H9 (cell line): ENCODE measurements around the gene ELMOD1. TPM values are rescaled to one million over a fixed set of nuclear protein-coding genes. Genes with fewer than 3 reads are reported as not detected.

Source experiments
- DNase-seq: peaks from one replicate; pipeline ENCODE4 v3.0.0-alpha.2; 2017
- H2AFZ ChIP-seq: one replicate; pipeline ENCODE4 v1.6.1; 2013; ENCODE audit warnings: mild to moderate bottlenecking, low read length, control low read depth, moderate library complexity
- H2AK5ac ChIP-seq: 2 replicates; pipeline ENCODE4 v1.6.1; 2013; ENCODE audit warnings: low read length, control low read depth, mixed read lengths; ENCODE audit not compliant: insufficient read length
- H2BK120ac ChIP-seq: one replicate; pipeline ENCODE4 v1.6.1; 2013; ENCODE audit warnings: low read depth, mild to moderate bottlenecking, low read length, control low read depth, inconsistent platforms; ENCODE audit not compliant: poor library complexity, severe bottlenecking
- H2BK12ac ChIP-seq: 2 replicates; pipeline ENCODE4 v1.6.1; 2013; ENCODE audit warnings: low read length, control low read depth, mixed read lengths, low read depth; ENCODE audit not compliant: insufficient read length
- H2BK15ac ChIP-seq: 2 replicates; pipeline ENCODE4 v1.6.1; 2013; ENCODE audit warnings: low read depth, low read length, control low read depth
- H2BK20ac ChIP-seq: one replicate; pipeline ENCODE4 v1.6.1; 2013; ENCODE audit warnings: low read depth, mild to moderate bottlenecking, low read length, control low read depth, inconsistent platforms; ENCODE audit not compliant: poor library complexity, severe bottlenecking
- H2BK5ac ChIP-seq: 2 replicates; pipeline ENCODE4 v1.6.1; 2013; ENCODE audit warnings: low read length, control low read depth, mixed read lengths; ENCODE audit not compliant: insufficient read length
- H3K14ac ChIP-seq: 2 replicates; pipeline ENCODE4 v1.6.1; 2013; ENCODE audit warnings: low read length, control low read depth; ENCODE audit not compliant: insufficient read depth
- H3K18ac ChIP-seq: 2 replicates; pipeline ENCODE4 v1.6.1; 2013; ENCODE audit warnings: low read depth, mild to moderate bottlenecking, mixed read lengths, low read length, control low read depth; ENCODE audit not compliant: insufficient read length
- H3K23ac ChIP-seq: 2 replicates; pipeline ENCODE4 v1.6.1; 2013; ENCODE audit warnings: low read length, control low read depth, mixed read lengths, low read depth; ENCODE audit not compliant: insufficient read length
- H3K23me2 ChIP-seq: 2 replicates; pipeline ENCODE4 v1.6.1; 2013; ENCODE audit warnings: low read depth, mild to moderate bottlenecking, mixed read lengths, low read length, control low read depth; ENCODE audit not compliant: insufficient read length, poor library complexity, severe bottlenecking
- H3K27ac ChIP-seq: 2 replicates; pipeline ENCODE4 v1.5.1; 2013; ENCODE audit warnings: low read length, control low read depth, mixed read lengths, low read depth; ENCODE audit not compliant: insufficient read length
- H3K27me3 ChIP-seq: 2 replicates; pipeline ENCODE4 v1.6.1; 2013; ENCODE audit warnings: low read length, control low read depth, inconsistent platforms; ENCODE audit not compliant: insufficient read depth
- H3K4ac ChIP-seq: 2 replicates; pipeline ENCODE4 v1.6.1; 2013; ENCODE audit warnings: low read depth, mild to moderate bottlenecking, control low read depth, inconsistent platforms, low read length, moderate library complexity
- H3K4me1 ChIP-seq: 2 replicates; pipeline ENCODE4 v1.6.1; 2013; ENCODE audit warnings: low read length, control low read depth, inconsistent platforms; ENCODE audit not compliant: insufficient read depth
- H3K4me2 ChIP-seq: 2 replicates; pipeline ENCODE4 v1.6.1; 2013; ENCODE audit warnings: low read length, control low read depth, mixed read lengths; ENCODE audit not compliant: insufficient read length, insufficient read depth
- H3K56ac ChIP-seq: 2 replicates; pipeline ENCODE4 v1.6.1; 2013; ENCODE audit warnings: low read depth, mild to moderate bottlenecking, mixed read lengths, low read length, control low read depth; ENCODE audit not compliant: insufficient read length
- H3K79me1 ChIP-seq: 2 replicates; pipeline ENCODE4 v1.6.1; 2013; ENCODE audit warnings: low read depth, mild to moderate bottlenecking, moderate library complexity, low read length, control low read depth, inconsistent platforms; ENCODE audit not compliant: insufficient read depth, poor library complexity, severe bottlenecking
- H3K79me2 ChIP-seq: 2 replicates; pipeline ENCODE4 v1.6.1; 2013; ENCODE audit warnings: low read length, control low read depth, inconsistent platforms; ENCODE audit not compliant: insufficient read depth
- H3K9ac ChIP-seq: 2 replicates; pipeline ENCODE4 v1.6.1; 2013; ENCODE audit warnings: low read length, control low read depth, mixed read lengths; ENCODE audit not compliant: insufficient read length; ENCODE audit errors: extremely low read depth
- H3K9me3 ChIP-seq: one replicate; pipeline ENCODE4 v1.6.1; 2013; ENCODE audit warnings: low read depth, low read length, inconsistent platforms; ENCODE audit not compliant: control insufficient read depth
- H3T11ph ChIP-seq: one replicate; pipeline ENCODE4 v1.6.1; 2013; ENCODE audit warnings: mild to moderate bottlenecking, low read length, control low read depth, inconsistent platforms
- H4K20me1 ChIP-seq: one replicate; pipeline ENCODE4 v1.6.1; 2013; ENCODE audit not compliant: control insufficient read depth, insufficient read length, insufficient read depth
- H4K5ac ChIP-seq: 2 replicates; pipeline ENCODE4 v1.6.1; 2013; ENCODE audit warnings: low read depth, mild to moderate bottlenecking, mixed read lengths, low read length, control low read depth; ENCODE audit not compliant: insufficient read length
- H4K8ac ChIP-seq: replicated peaks from 2 replicates; pipeline ENCODE4 v1.6.1; 2013; ENCODE audit warnings: low read length, control low read depth, mixed read lengths, low read depth; ENCODE audit not compliant: insufficient read length
- H4K91ac ChIP-seq: 2 replicates; pipeline ENCODE4 v1.6.1; 2013; ENCODE audit warnings: low read depth, mild to moderate bottlenecking, moderate library complexity, mixed read lengths, low read length, control low read depth; ENCODE audit not compliant: insufficient read length
- H3K27ac Mint-ChIP-seq, 3 experiments: 2 replicates in 2 of 3; 3 replicates in 1 of 3; pipeline ENCODE4 v1.8.0; 2020 to 2021; ENCODE audit warnings: mixed read lengths in 3 of 3, mild to moderate bottlenecking in 1 of 3, moderate library complexity in 1 of 3
- H3K27me3 Mint-ChIP-seq: 2 replicates; pipeline ENCODE4 v1.8.0; 2021; ENCODE audit warnings: low read depth, mild to moderate bottlenecking, moderate library complexity, mixed read lengths
- H3K36me3 Mint-ChIP-seq, 3 experiments: 2 replicates in 2 of 3; 3 replicates in 1 of 3; pipeline ENCODE4 v1.8.0; 2020 to 2021; ENCODE audit warnings: low read depth in 3 of 3, mixed read lengths in 3 of 3; ENCODE audit not compliant: insufficient read depth in 1 of 3
- H3K4me1 Mint-ChIP-seq, 2 experiments: 2 replicates each; pipeline ENCODE4 v1.8.0; 2020; ENCODE audit warnings: mixed read lengths in 2 of 2
- H3K4me3 Mint-ChIP-seq, 2 experiments: 2 replicates in 1 of 2; 3 replicates in 1 of 2; pipeline ENCODE4 v1.8.0; 2020 to 2021; ENCODE audit warnings: mild to moderate bottlenecking in 2 of 2, mixed read lengths in 2 of 2, moderate library complexity in 1 of 2
- H3K9me3 Mint-ChIP-seq, 2 experiments: 2 replicates in 1 of 2; 3 replicates in 1 of 2; pipeline ENCODE4 v1.8.0; 2020; ENCODE audit warnings: mild to moderate bottlenecking in 2 of 2, mixed read lengths in 2 of 2, moderate library complexity in 1 of 2
- WGBS: extraction: QIAGEN DNeasy Blood & Tissue Kit; methylation state at CpG from one replicate; pipeline ENCODE4 v1.1.7; 2013; ENCODE audit warnings: missing lambda C conversion rate, low lambda C conversion rate, mixed read lengths; ENCODE audit not compliant: insufficient read length; ENCODE audit errors: extremely low coverage; 5-methylcytosine and 5-hydroxymethylcytosine counted together
- total RNA-seq: library from RNA; stranded (reverse); gene quantifications from 2 replicates; pipeline ENCODE4 v1.2.1, GENCODE V29; 2021
- TF ChIP-seq, protein P1 (sequence below): fragments of 200-600 bp; sonication (generic); conservative IDR thresholded peaks from 3 replicates; pipeline ENCODE4 v1.8.0; 2021; ENCODE audit warnings: antibody characterized with exemption, mild to moderate bottlenecking

Gene ELMOD1
- total RNA-seq, 1 experiment from 2014 or later = 0.61 TPM

DNA sequence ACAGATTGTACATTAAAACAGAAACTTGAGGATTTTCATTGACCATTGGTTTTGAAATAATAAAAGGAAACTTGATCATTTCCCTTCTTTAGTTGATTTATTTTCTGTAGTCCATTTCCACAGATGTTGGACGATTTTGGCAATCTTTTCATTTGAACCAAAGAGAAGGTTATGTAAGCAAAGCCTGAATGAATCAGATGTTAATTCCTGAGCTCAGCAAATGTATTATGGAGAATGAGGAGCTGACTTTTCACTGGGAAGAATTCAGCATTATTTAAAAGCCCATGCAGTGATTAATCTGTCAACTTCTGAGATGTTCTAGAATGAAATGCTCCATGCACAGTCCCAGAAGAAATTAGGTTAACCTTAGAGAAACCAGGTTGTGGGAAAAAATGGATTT is 29.0 kb downstream of the ELMOD1 start:
- Histone ChIP-seq H3K27ac (no peak overlapping the region), H3K23me2 (no peaks in the 10 kb centered on the region), H2AFZ (no peak overlapping the region), H3K79me2 (no peaks in the 10 kb centered on the region), H3K4me1 (peaks cover 2% of the 10 kb centered on the region; the same call in 1 of the 2 replicates), H3K14ac (no peak overlapping the region), H2BK15ac (no peak overlapping the region), H2BK5ac (no peak overlapping the region), H3K27me3 (no peaks in the 10 kb centered on the region), H3K79me1 (no peaks in the 10 kb centered on the region), H2BK120ac (no peak overlapping the region), H3K23ac (no peak overlapping the region), H3T11ph (no peak overlapping the region), H3K9me3 (no peaks in the 10 kb centered on the region), H3K9ac (no peak overlapping the region), H4K20me1 (no peaks in the 10 kb centered on the region), H2BK20ac (no peak overlapping the region), H3K18ac (no peak overlapping the region), H4K91ac (no peak overlapping the region), H3K4ac (no peak overlapping the region), H3K56ac (no peak overlapping the region), H4K8ac (no peak overlapping the region), H4K5ac (no peak overlapping the region), H2AK5ac (no peak overlapping the region), H3K4me2 (no peak overlapping the region), H2BK12ac (no peak overlapping the region)
- DNase-seq = no peak
- H3K4me3 Mint-ChIP-seq = no peak overlapping the region
- no peak overlapping the region for H3K27ac Mint-ChIP-seq
- peaks cover 3% of the 10 kb centered on the region in 2 experiments for H3K4me1 Mint-ChIP-seq
- no peaks in the 10 kb centered on the region for H3K36me3 Mint-ChIP-seq
- TF ChIP-seq, protein P1, sequence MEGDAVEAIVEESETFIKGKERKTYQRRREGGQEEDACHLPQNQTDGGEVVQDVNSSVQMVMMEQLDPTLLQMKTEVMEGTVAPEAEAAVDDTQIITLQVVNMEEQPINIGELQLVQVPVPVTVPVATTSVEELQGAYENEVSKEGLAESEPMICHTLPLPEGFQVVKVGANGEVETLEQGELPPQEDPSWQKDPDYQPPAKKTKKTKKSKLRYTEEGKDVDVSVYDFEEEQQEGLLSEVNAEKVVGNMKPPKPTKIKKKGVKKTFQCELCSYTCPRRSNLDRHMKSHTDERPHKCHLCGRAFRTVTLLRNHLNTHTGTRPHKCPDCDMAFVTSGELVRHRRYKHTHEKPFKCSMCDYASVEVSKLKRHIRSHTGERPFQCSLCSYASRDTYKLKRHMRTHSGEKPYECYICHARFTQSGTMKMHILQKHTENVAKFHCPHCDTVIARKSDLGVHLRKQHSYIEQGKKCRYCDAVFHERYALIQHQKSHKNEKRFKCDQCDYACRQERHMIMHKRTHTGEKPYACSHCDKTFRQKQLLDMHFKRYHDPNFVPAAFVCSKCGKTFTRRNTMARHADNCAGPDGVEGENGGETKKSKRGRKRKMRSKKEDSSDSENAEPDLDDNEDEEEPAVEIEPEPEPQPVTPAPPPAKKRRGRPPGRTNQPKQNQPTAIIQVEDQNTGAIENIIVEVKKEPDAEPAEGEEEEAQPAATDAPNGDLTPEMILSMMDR = no peak
- WGBS = no CpG with 5 or more reads among the region's 1 CpG
- no peaks in the 10 kb centered on the region for H3K9me3 Mint-ChIP-seq
- no peaks in the 10 kb centered on the region for H3K27me3 Mint-ChIP-seq
